ENCODE measurements around the gene CFAP77. TPM values are rescaled to one million over a fixed set of nuclear protein-coding genes. Genes with fewer than 3 reads are reported as not detected.

CFAP77 gene
- total and polyA plus RNA-seq, 2 of the 8 experiments (the other 6 are each of a cell fraction or from before 2014, with no cell fraction given) = 0.63 to 0.97 TPM

- TF ChIP-seq CHD7 (IDR thresholded peaks at IDR 0.05; ENCODE audit: insufficient replicate concordance, low read length) (no peak), KDM4A (IDR thresholded peaks at IDR 0.05; ENCODE audit: low read depth, low read length, severe bottlenecking) (no peak), ATF2 (IDR thresholded peaks at IDR 0.05; ENCODE audit: low read length) (0 out of 2 replicates have a peak, but pooled peaks have one; percentile 7), TBP (IDR thresholded peaks at IDR 0.05; ENCODE audit: low read depth, low read length) (no peak), SRF (IDR thresholded peaks at IDR 0.05; ENCODE audit: low read depth, low read length) (no peak), POLR2AphosphoS5 (IDR thresholded peaks at IDR 0.05; ENCODE audit: low read depth, low read length) (no peak), CBX8 (IDR thresholded peaks at IDR 0.05; ENCODE audit: borderline replicate concordance, low read depth, low read length) (no peak), EGR1 (IDR thresholded peaks at IDR 0.05; ENCODE audit: borderline replicate concordance, low read depth, low read length) (peak; percentile 55; the same call in 1 of the 2 replicates), TAF7 (optimal IDR thresholded peaks at IDR 0.05; ENCODE audit: borderline replicate concordance, low read depth, low read length) (peak; percentile 33), SUZ12 (IDR thresholded peaks at IDR 0.05; ENCODE audit: low read length) (no peak)
These were observed 1.1 kb downstream of the CFAP77 start (continued) for GRCh38 chr9:132411091-132411508.

All from H1 (cell line).